HepG2 (cell line): ENCODE data around the gene CKAP5. TPM values are rescaled to one million over a fixed set of nuclear protein-coding genes. Genes with fewer than 3 reads are reported as not detected.

Experiments used
- AFF4 ChIP-seq: sonication (generic); formaldehyde crosslinking; IDR thresholded peaks from 2 replicates; pipeline ENCODE4 v1.4.0; 2020; ENCODE audit warnings: missing genetic modification reagents
- ARNT ChIP-seq: fragments of 450-650 bp; IDR thresholded peaks from 2 replicates; pipeline ENCODE4 v1.6.1; 2017
- ATM ChIP-seq: fragments of 450-650 bp; IDR thresholded peaks from 2 replicates; pipeline ENCODE4 v1.7.1; 2017; ENCODE audit warnings: mild to moderate bottlenecking, borderline replicate concordance
- FOXA3 ChIP-seq: IDR thresholded peaks from 2 replicates; pipeline ENCODE4 v1.6.1; 2016; ENCODE audit warnings: missing genetic modification reagents, missing compliant biosample characterization
- MAF1 ChIP-seq: sonication (generic); formaldehyde crosslinking; IDR thresholded peaks from 2 replicates; pipeline ENCODE4 v1.5.0; 2020; ENCODE audit warnings: missing genetic modification reagents, borderline replicate concordance
- RERE ChIP-seq: IDR thresholded peaks from 2 replicates; pipeline ENCODE4 v1.6.1; 2016; ENCODE audit warnings: low read depth, missing genetic modification reagents, missing compliant biosample characterization
- RFX3 ChIP-seq: IDR thresholded peaks from 2 replicates; pipeline ENCODE4 v1.6.1; 2016; ENCODE audit warnings: missing biosample characterization, missing genetic modification reagents
- SOX13 ChIP-seq, 3 experiments: fragments of 450-650 bp in 1 of 3; sonication (generic) in 1 of 3; formaldehyde crosslinking in 1 of 3; IDR thresholded peaks in 2 of 3; conservative IDR thresholded peaks in 1 of 3; 2 replicates each; pipeline versions ENCODE4 v1.5.0 to v1.6.1; 2016 to 2020; ENCODE audit warnings: antibody characterized with exemption in 1 of 3, mild to moderate bottlenecking in 1 of 3, missing compliant biosample characterization in 1 of 3, missing genetic modification reagents in 1 of 3, moderate library complexity in 1 of 3
- SRSF1 ChIP-seq: fragments of 200-400 bp; formaldehyde crosslinking; optimal IDR thresholded peaks from 2 replicates; pipeline ENCODE3; 2017; ENCODE audit warnings: mild to moderate bottlenecking, low read depth, low read length, moderate library complexity
- TEAD2 ChIP-seq: sonication (generic); formaldehyde crosslinking; IDR thresholded peaks from 2 replicates; pipeline ENCODE4 v1.9.0; 2021; ENCODE audit warnings: missing genetic modification reagents
- WIZ ChIP-seq: sonication (generic); formaldehyde crosslinking; IDR thresholded peaks from 2 replicates; pipeline ENCODE4 v1.5.1; 2020; ENCODE audit warnings: mild to moderate bottlenecking, missing genetic modification reagents
- ZNF451 ChIP-seq: sonication (generic); formaldehyde crosslinking; IDR thresholded peaks from 2 replicates; pipeline ENCODE4 v1.5.0; 2020; ENCODE audit warnings: mild to moderate bottlenecking, missing genetic modification reagents
- ZNF646 ChIP-seq: sonication (generic); formaldehyde crosslinking; IDR thresholded peaks from 2 replicates; pipeline ENCODE4 v1.9.0; 2021; ENCODE audit warnings: mild to moderate bottlenecking, missing genetic modification reagents
- polyA plus RNA-seq, 8 experiments: library from polyadenylated mRNA; depleted of rRNA in 3 of 8; stranded (reverse) in 7 of 8; unstranded in 1 of 8; fragments of >200 nt; fragmentation: Illumina TruSeq in 4 of 8; extraction: Trizol in 4 of 8; gene quantifications; 2 replicates each; pipeline versions ENCODE4 v1.2.1 to v1.2.3, GENCODE V29; 2011 to 2016; ENCODE audit warnings: low read depth in 4 of 8, missing spikeins in 1 of 8, mixed read lengths in 1 of 8; ENCODE audit not compliant: insufficient read depth in 1 of 8
- total RNA-seq, 5 experiments: library from RNA; depleted of rRNA; stranded (reverse); fragments of >200 nt; fragmentation: Illumina TruSeq; extraction: Trizol; gene quantifications; 2 replicates each; pipeline ENCODE4 v1.2.3, GENCODE V29; 2016; ENCODE audit warnings: low read depth in 1 of 5

Gene CKAP5
- total and polyA plus RNA-seq, 2 of the 13 experiments (the other 11 are each of a cell fraction or from before 2014, with no cell fraction given): 79.2 to 103 TPM

GRCh38 chr11:46845740-46846509 lies at the start of gene CKAP5 (continued):
- TF ChIP-seq RERE (CRISPR knock-in tag) (no peak), ARNT (no peak), ZNF451 (CRISPR knock-in tag) (no peak), AFF4 (no peak), MAF1 (CRISPR knock-in tag) (peak; percentile 66; the same call in 1 of the 2 replicates), WIZ (CRISPR knock-in tag) (peak; percentile 17; the same call in 1 of the 2 replicates), SRSF1 (peak; percentile 66), SOX13 (IDR thresholded peaks at IDR 0.05) (no peak), SOX13 (CRISPR knock-in tag; conservative IDR thresholded peaks at IDR 0.05 in 1 of 2, IDR thresholded peaks at IDR 0.05 in 1 of 2) (no peak), ATM (no peak), RFX3 (CRISPR knock-in tag) (no peak), ZNF646 (CRISPR knock-in tag) (no peak), FOXA3 (CRISPR knock-in tag) (peak; percentile 19; the same call in 1 of the 2 replicates), TEAD2 (no peak)
